ENCODE data around the gene PIEZO2.

PIEZO2 gene

GRCh38 chr18:11078491-11078890 is 70.9 kb downstream of the PIEZO2 start (continued):
- TF ChIP-seq ZNF121 (tag by site-specific recombination; IDR thresholded peaks at IDR 0.05): no peak
- TF ChIP-seq ZNF324 (tag by site-specific recombination; IDR thresholded peaks at IDR 0.05): no peak
- TF ChIP-seq ZNF560 (tag by site-specific recombination; IDR thresholded peaks at IDR 0.05; ENCODE audit: borderline replicate concordance): no peak

DNA sequence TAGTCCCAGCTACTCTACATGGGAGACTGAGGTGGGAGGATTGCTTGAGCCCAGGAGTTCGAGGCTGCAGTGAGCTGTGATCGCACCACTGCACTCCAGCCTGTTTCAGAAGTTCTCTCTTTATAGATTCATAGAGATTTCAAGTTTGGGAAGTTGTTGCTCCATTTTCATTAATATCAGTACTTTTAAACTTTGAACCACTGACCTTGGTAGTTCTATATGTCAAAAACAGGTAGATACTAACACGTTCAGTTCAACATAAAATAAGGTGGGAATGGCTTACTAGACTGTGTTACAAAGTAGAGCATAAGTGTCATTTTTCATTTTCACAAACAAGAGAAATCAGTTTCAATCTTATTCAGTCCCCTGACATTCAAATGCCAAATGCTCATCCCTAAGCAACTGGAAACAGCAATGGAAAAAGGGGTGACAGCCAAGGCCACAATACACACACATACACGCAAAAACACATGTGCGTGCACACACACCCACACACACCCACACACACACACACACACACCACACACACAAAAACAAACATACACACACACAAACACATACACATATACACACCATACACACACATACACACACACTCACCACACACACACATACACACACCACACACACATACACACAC is 71.7 kb downstream of the PIEZO2 start:
- Histone ChIP-seq H3K9me3 (ENCODE audit: control insufficient read depth, insufficient read depth, low read depth, low read length) (no peaks in the 10 kb centered on the region), H3K4me1 (ENCODE audit: control insufficient read depth, insufficient read depth, low read length) (peaks cover 12% of the 10 kb centered on the region), H3K36me3 (ENCODE audit: control insufficient read depth in 2 of 2, insufficient read depth in 1 of 2, low read length in 2 of 2) (no peaks in the 10 kb centered on the region), H3K27ac (ENCODE audit: extremely low read depth, low read depth, low read length) (no peak overlapping the region), H3K4me3 (ENCODE audit: low read depth, low read length) (no peak overlapping the region)
- TF ChIP-seq ZNF776 (tag by site-specific recombination; IDR thresholded peaks at IDR 0.05; ENCODE audit: borderline replicate concordance) (no peak), ZSCAN4 (tag by site-specific recombination; IDR thresholded peaks at IDR 0.05) (peak; percentile 96), ZFHX2 (tag by site-specific recombination; conservative IDR thresholded peaks at IDR 0.05) (peak; percentile 63), ZNF76 (tag by site-specific recombination; IDR thresholded peaks at IDR 0.05; ENCODE audit: borderline replicate concordance, low read depth) (no peak)
- TF ChIP-seq, protein P1, sequence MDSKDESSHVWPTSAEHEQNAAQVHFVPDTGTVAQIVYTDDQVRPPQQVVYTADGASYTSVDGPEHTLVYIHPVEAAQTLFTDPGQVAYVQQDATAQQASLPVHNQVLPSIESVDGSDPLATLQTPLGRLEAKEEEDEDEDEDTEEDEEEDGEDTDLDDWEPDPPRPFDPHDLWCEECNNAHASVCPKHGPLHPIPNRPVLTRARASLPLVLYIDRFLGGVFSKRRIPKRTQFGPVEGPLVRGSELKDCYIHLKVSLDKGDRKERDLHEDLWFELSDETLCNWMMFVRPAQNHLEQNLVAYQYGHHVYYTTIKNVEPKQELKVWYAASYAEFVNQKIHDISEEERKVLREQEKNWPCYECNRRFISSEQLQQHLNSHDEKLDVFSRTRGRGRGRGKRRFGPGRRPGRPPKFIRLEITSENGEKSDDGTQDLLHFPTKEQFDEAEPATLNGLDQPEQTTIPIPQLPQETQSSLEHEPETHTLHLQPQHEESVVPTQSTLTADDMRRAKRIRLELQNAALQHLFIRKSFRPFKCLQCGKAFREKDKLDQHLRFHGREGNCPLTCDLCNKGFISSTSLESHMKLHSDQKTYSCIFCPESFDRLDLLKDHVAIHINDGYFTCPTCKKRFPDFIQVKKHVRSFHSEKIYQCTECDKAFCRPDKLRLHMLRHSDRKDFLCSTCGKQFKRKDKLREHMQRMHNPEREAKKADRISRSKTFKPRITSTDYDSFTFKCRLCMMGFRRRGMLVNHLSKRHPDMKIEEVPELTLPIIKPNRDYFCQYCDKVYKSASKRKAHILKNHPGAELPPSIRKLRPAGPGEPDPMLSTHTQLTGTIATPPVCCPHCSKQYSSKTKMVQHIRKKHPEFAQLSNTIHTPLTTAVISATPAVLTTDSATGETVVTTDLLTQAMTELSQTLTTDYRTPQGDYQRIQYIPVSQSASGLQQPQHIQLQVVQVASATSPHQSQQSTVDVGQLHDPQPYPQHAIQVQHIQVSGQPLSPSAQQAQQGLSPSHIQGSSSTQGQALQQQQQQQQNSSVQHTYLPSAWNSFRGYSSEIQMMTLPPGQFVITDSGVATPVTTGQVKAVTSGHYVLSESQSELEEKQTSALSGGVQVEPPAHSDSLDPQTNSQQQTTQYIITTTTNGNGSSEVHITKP (tag by site-specific recombination; IDR thresholded peaks at IDR 0.05): no peak
- ChIA-PET POLR2A (no interaction called here), CTCF (interaction anchor here (0.7 kb wide), 1 partner anchor 77 kb away, joined by 3 read pairs; no protein-coding TSS in a partner anchor)

DNA sequence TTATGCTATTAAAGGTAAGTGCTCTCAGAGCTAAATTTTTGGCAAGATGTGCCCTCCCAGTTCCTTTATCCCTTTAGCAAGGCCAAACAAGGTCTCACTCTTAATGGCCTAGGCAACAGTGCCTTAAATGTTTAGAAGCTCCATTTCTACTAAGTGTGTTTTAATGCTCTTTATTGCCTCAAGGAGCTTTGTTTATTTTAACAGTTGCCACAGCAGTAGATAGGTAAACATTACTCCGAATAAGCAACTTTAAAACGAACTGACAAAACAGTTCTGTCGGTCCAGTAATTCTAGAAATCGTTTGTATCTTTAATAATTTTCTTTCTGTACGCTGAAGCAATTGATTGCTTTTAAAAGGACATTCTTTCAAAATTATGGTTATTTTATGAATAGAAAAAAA is 74.5 kb downstream of the PIEZO2 start:
- H3K27ac ChIP-seq (ENCODE audit: extremely low read depth, low read depth, low read length): no peak overlapping the region
- no peak overlapping the region for H3K4me3 ChIP-seq (ENCODE audit: low read depth, low read length)
- ChIA-PET POLR2A (no interaction called here), CTCF (interaction anchor here (0.6 kb wide), 1 partner anchor 664 kb away, joined by 7 read pairs; no protein-coding TSS in a partner anchor)
- no peak for TF ChIP-seq KLF17 (tag by site-specific recombination; IDR thresholded peaks at IDR 0.05)
- no peak for TF ChIP-seq ZNF521 (tag by site-specific recombination; IDR thresholded peaks at IDR 0.05)
- TF ChIP-seq, protein P2, sequence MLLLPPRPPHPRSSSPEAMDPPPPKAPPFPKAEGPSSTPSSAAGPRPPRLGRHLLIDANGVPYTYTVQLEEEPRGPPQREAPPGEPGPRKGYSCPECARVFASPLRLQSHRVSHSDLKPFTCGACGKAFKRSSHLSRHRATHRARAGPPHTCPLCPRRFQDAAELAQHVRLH (tag by site-specific recombination; IDR thresholded peaks at IDR 0.05): no peak
- TF ChIP-seq EGR2 (tag by site-specific recombination; IDR thresholded peaks at IDR 0.05; ENCODE audit: low read depth): no peak
- TF ChIP-seq ZNF670 (tag by site-specific recombination; IDR thresholded peaks at IDR 0.05; ENCODE audit: low read depth): no peak
- no peak for TF ChIP-seq ZNF184 (tag by site-specific recombination; IDR thresholded peaks at IDR 0.05)
- TF ChIP-seq ZNF426 (tag by site-specific recombination; IDR thresholded peaks at IDR 0.05): no peak
- TF ChIP-seq, protein P3, sequence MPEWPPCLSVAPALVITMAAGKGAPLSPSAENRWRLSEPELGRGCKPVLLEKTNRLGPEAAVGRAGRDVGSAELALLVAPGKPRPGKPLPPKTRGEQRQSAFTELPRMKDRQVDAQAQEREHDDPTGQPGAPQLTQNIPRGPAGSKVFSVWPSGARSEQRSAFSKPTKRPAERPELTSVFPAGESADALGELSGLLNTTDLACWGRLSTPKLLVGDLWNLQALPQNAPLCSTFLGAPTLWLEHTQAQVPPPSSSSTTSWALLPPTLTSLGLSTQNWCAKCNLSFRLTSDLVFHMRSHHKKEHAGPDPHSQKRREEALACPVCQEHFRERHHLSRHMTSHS (tag by site-specific recombination; IDR thresholded peaks at IDR 0.05): no peak
- no peak for TF ChIP-seq ZNF169 (tag by site-specific recombination; IDR thresholded peaks at IDR 0.05)
- H3K9me3 ChIP-seq (ENCODE audit: control insufficient read depth, insufficient read depth, low read depth, low read length): no peaks in the 10 kb centered on the region
- no peaks in the 10 kb centered on the region for H3K36me3 ChIP-seq (ENCODE audit: control insufficient read depth in 2 of 2, insufficient read depth in 1 of 2, low read length in 2 of 2)
- H3K4me1 ChIP-seq (ENCODE audit: control insufficient read depth, insufficient read depth, low read length): peaks cover 12% of the 10 kb centered on the region
